ENCODE results near the gene KIF27. TPM values are rescaled to one million over a fixed set of nuclear protein-coding genes. Genes with fewer than 3 reads are reported as not detected.
"Not testable (repeated sequence)": the region's sequence is repeated elsewhere in the genome, so short reads cannot be mapped to it uniquely, and the experiment has no call there.

KIF27 gene
- polyA plus RNA-seq, 1 experiment: 2.1 TPM

- ChIA-PET CTCF (interaction anchor here (1.2 kb wide), 1 partner anchor 266 kb away, joined by 6 read pairs; no protein-coding TSS in a partner anchor), POLR2A (interaction anchor here (0.8 to 1.4 kb wide), 3 partner anchors 35 to 178 kb away, joined by 4 to 5 read pairs (median 4); partner anchors contain the start of genes KIF27 and UBQLN1)
- not testable (repeated sequence) for DNase-seq (ENCODE audit: low read depth, low spot score); H3K9me3 ChIP-seq (ENCODE audit: control insufficient read depth, insufficient read depth, low read length); H3K4me3 ChIP-seq (ENCODE audit: low read depth, low read length); H3K27me3 ChIP-seq (ENCODE audit: control insufficient read depth, insufficient read depth, low read length)
- peak overlapping the region; percentile 24 for H3K27ac ChIP-seq (ENCODE audit: low read depth, low read length)
Measured at GRCh38 chr9:83886498-83886897, 34.7 kb downstream of the KIF27 start.

- DNase-seq (ENCODE audit: low read depth, low spot score): peak; percentile 38
- H3K27ac ChIP-seq (ENCODE audit: low read depth, low read length); H3K4me3 ChIP-seq (ENCODE audit: low read depth, low read length); H3K9me3 ChIP-seq (ENCODE audit: control insufficient read depth, insufficient read depth, low read length); H3K27me3 ChIP-seq (ENCODE audit: control insufficient read depth, insufficient read depth, low read length): not testable (repeated sequence)
- POLR2A ChIA-PET: interaction anchor here (0.6 to 1.4 kb wide), 4 partner anchors 36 to 178 kb away, joined by 4 to 7 read pairs (median 4); partner anchors contain the start of genes HNRNPK, KIF27, RMI1 and UBQLN1
- CTCF ChIA-PET: interaction anchor here (0.6 to 1.2 kb wide), 2 partner anchors 96 to 265 kb away, joined by 5 to 6 read pairs; no protein-coding TSS in a partner anchor
Measured at GRCh38 chr9:83885559-83886240, 35.5 kb downstream of the KIF27 start.

GRCh38 chr9:83881687-83882408 lies 39.4 kb downstream of the KIF27 start:
- POLR2A ChIA-PET; H3K9me3 ChIP-seq (ENCODE audit: control insufficient read depth, insufficient read depth, low read length): not testable (repeated sequence)

GRCh38 chr9:83875559-83875958 lies 45.7 kb downstream of the KIF27 start:
- H3K27me3 ChIP-seq (ENCODE audit: control insufficient read depth, insufficient read depth, low read length); H3K9me3 ChIP-seq (ENCODE audit: control insufficient read depth, insufficient read depth, low read length); H3K4me3 ChIP-seq (ENCODE audit: low read depth, low read length); POLR2A ChIA-PET; H3K27ac ChIP-seq (ENCODE audit: low read depth, low read length); DNase-seq (ENCODE audit: low read depth, low spot score); CTCF ChIA-PET: not testable (repeated sequence)

More at GRCh38 chr9:83881687-83882408, 39.4 kb downstream of the KIF27 start:
- CTCF ChIA-PET; H3K27me3 ChIP-seq (ENCODE audit: control insufficient read depth, insufficient read depth, low read length); H3K27ac ChIP-seq (ENCODE audit: low read depth, low read length); DNase-seq (ENCODE audit: low read depth, low spot score); H3K4me3 ChIP-seq (ENCODE audit: low read depth, low read length): not testable (repeated sequence)

- CTCF ChIA-PET; H3K27me3 ChIP-seq (ENCODE audit: control insufficient read depth, insufficient read depth, low read length); H3K4me3 ChIP-seq (ENCODE audit: low read depth, low read length); H3K27ac ChIP-seq (ENCODE audit: low read depth, low read length); DNase-seq (ENCODE audit: low read depth, low spot score); H3K9me3 ChIP-seq (ENCODE audit: control insufficient read depth, insufficient read depth, low read length); POLR2A ChIA-PET: not testable (repeated sequence)
Measured at GRCh38 chr9:83849895-83850294, 71.3 kb downstream of the KIF27 start.

GRCh38 chr9:83837070-83837643 lies 84.1 kb downstream of the KIF27 start:
- H3K27ac ChIP-seq (ENCODE audit: low read depth, low read length); H3K9me3 ChIP-seq (ENCODE audit: control insufficient read depth, insufficient read depth, low read length); POLR2A ChIA-PET; H3K4me3 ChIP-seq (ENCODE audit: low read depth, low read length); DNase-seq (ENCODE audit: low read depth, low spot score); H3K27me3 ChIP-seq (ENCODE audit: control insufficient read depth, insufficient read depth, low read length): not testable (repeated sequence)
- peak; percentile 10; the same call in 1 of the 2 replicates for TF ChIP-seq CTCF (IDR thresholded peaks at IDR 0.05; ENCODE audit: low read depth, low read length)
- CTCF ChIA-PET: interaction anchor here (1.0 kb wide), 1 partner anchor 75 kb away, joined by 4 read pairs; no protein-coding TSS in a partner anchor

GRCh38 chr9:83830426-83831071 lies 90.7 kb downstream of the KIF27 start:
- DNase-seq (ENCODE audit: low read depth, low spot score); POLR2A ChIA-PET; H3K9me3 ChIP-seq (ENCODE audit: control insufficient read depth, insufficient read depth, low read length); CTCF ChIA-PET; H3K4me3 ChIP-seq (ENCODE audit: low read depth, low read length); H3K27ac ChIP-seq (ENCODE audit: low read depth, low read length); H3K27me3 ChIP-seq (ENCODE audit: control insufficient read depth, insufficient read depth, low read length): not testable (repeated sequence)

- H3K27ac ChIP-seq (ENCODE audit: low read depth, low read length); CTCF ChIA-PET; H3K27me3 ChIP-seq (ENCODE audit: control insufficient read depth, insufficient read depth, low read length); H3K9me3 ChIP-seq (ENCODE audit: control insufficient read depth, insufficient read depth, low read length); H3K4me3 ChIP-seq (ENCODE audit: low read depth, low read length); POLR2A ChIA-PET: not testable (repeated sequence)
- DNase-seq (ENCODE audit: low read depth, low spot score): peak; percentile 13
Measured at GRCh38 chr9:83824986-83825623, 96.1 kb downstream of the KIF27 start.

- peak; percentile 29 for DNase-seq (ENCODE audit: low read depth, low spot score)
- H3K27ac ChIP-seq (ENCODE audit: low read depth, low read length); H3K9me3 ChIP-seq (ENCODE audit: control insufficient read depth, insufficient read depth, low read length); POLR2A ChIA-PET; H3K27me3 ChIP-seq (ENCODE audit: control insufficient read depth, insufficient read depth, low read length); CTCF ChIA-PET: not testable (repeated sequence)
- H3K4me3 ChIP-seq (ENCODE audit: low read depth, low read length): peak within 1 kb of the TSS; percentile 60
Measured at GRCh38 chr9:83817356-83818278, 103.6 kb downstream of the KIF27 start, which contains the start of gene GKAP1. Gene GKAP1 (minus strand): TSS chr9:83817769. CDS start chr9:83806517, 11,252 bp downstream.
